Aorta (tissue), 5 donors: ENCODE data around the gene BSPRY. TPM values are rescaled to one million over a fixed set of nuclear protein-coding genes. Genes with fewer than 3 reads are reported as not detected.

Source experiments
- ATAC-seq: fragments of 200-7000 bp; cut with Tn5 transposase; one replicate; pipeline ENCODE4 v1.9.1; 2022; ENCODE audit warnings: moderate library complexity; ENCODE audit not compliant: low FRiP score
- DNase-seq, 2 donors: peaks; one replicate each; pipeline ENCODE4 v3.0.0-alpha.2; 2020
- H3K27ac ChIP-seq, 2 donors: one replicate each; pipeline ENCODE4 v1.5.1; 2013; ENCODE audit warnings: low read length in 2 of 2, mild to moderate bottlenecking in 2 of 2, moderate library complexity in 2 of 2, control low read depth in 1 of 2, inconsistent platforms in 1 of 2, low read depth in 1 of 2
- H3K27me3 ChIP-seq, 2 donors: one replicate each; pipeline ENCODE4 v1.6.1; 2013; ENCODE audit warnings: control low read depth in 1 of 2, low read length in 1 of 2, mild to moderate bottlenecking in 1 of 2, moderate library complexity in 1 of 2; ENCODE audit not compliant: insufficient read depth in 2 of 2, control insufficient read depth in 1 of 2
- H3K36me3 ChIP-seq, 2 donors: one replicate each; pipeline ENCODE4 v1.6.1; 2013; ENCODE audit warnings: control low read depth in 1 of 2, low read length in 1 of 2, mild to moderate bottlenecking in 1 of 2; ENCODE audit not compliant: insufficient read depth in 2 of 2, control insufficient read depth in 1 of 2
- H3K4me1 ChIP-seq, 2 donors: one replicate each; pipeline ENCODE4 v1.6.1; 2013; ENCODE audit warnings: low read length in 2 of 2, control low read depth in 1 of 2, mild to moderate bottlenecking in 1 of 2, moderate library complexity in 1 of 2; ENCODE audit not compliant: insufficient read depth in 2 of 2, control insufficient read depth in 1 of 2
- H3K4me3 ChIP-seq, 2 donors: one replicate each; pipeline ENCODE4 v1.5.1; 2013; ENCODE audit warnings: low read length in 2 of 2, control low read depth in 1 of 2, mild to moderate bottlenecking in 1 of 2
- H3K9me3 ChIP-seq: one replicate; pipeline ENCODE4 v1.6.1; 2013; ENCODE audit warnings: mild to moderate bottlenecking, low read length; ENCODE audit not compliant: control insufficient read depth
- WGBS, 2 donors: extraction: QIAGEN DNeasy Blood & Tissue Kit; methylation state at CpG; one replicate each; pipeline ENCODE4 v1.1.7; 2013; 5-methylcytosine and 5-hydroxymethylcytosine counted together
- intact Hi-C, 2 donors: fragments of 100-400 bp; cut with DNase I; formaldehyde crosslinking; loops; one replicate each; pipeline versions ENCODE4 v1.14.2 to v1.15.0; 2022
- polyA plus RNA-seq, 2 donors: library from polyadenylated mRNA; stranded (reverse); fragments of 200-250 nt; gene quantifications; one replicate each; pipeline ENCODE4 v1.2.3, GENCODE V29; 2013
- total RNA-seq, 2 donors: library from RNA; stranded (reverse); fragmentation: NEBNext Ultra II Directional; extraction: Animal tissue kit (Norgen Biotek cat#: 25700); gene quantifications; one replicate each; pipeline ENCODE4 v1.2.1, GENCODE V29; 2021
- donor health status: healthy with polysubstance abuse.
- donor health status: Bipolar disorder and iron deficiency.
- donor health status: DM: no; HTN: no; CAD: no.
- donor health status: DM: no; HTN: no; CAD: no.
- donor health status: DM: yes; HTN: yes; CAD: no.

BSPRY gene
- total and polyA plus RNA-seq, 4 donors = 0.18 to 2.6 (median 0.34) TPM

- 94 to 98% methylated on average over 3 of the region's 3 CpGs for WGBS, 2 donors
- no peak overlapping the region for H3K27ac ChIP-seq
- no peak overlapping the region for H3K4me3 ChIP-seq
- no peak for DNase-seq
- H3K36me3 ChIP-seq = no peaks in the 10 kb centered on the region
- no peak for ATAC-seq
- H3K27me3 ChIP-seq = no peaks in the 10 kb centered on the region
- no peaks in the 10 kb centered on the region for H3K9me3 ChIP-seq
- intact Hi-C loops = no loop called here
- no peaks in the 10 kb centered on the region for H3K4me1 ChIP-seq
These were observed 21.1 kb upstream of the BSPRY start for GRCh38 chr9:113328045-113328782.

- Histone ChIP-seq H3K9me3 (no peaks in the 10 kb centered on the region), H3K4me1 (no peaks in the 10 kb centered on the region), H3K4me3 (no peak overlapping the region), H3K36me3 (peaks cover 0 to 1% of the 10 kb centered on the region in 2 donors), H3K27me3 (no peaks in the 10 kb centered on the region), H3K27ac (no peak overlapping the region)
- intact Hi-C loops = no loop called here
- no peak for ATAC-seq
- no peak for DNase-seq
- WGBS, 2 donors = 47 to 67% methylated on average over 4 of the region's 4 CpGs
These were observed 17.6 kb upstream of the BSPRY start for GRCh38 chr9:113331780-113332179.

- intact Hi-C loops = no loop called here
- no peak for DNase-seq
- no peak overlapping the region for H3K4me3 ChIP-seq
- peaks cover 0 to 1% of the 10 kb centered on the region in 2 donors for H3K36me3 ChIP-seq
- no peaks in the 10 kb centered on the region for H3K27me3 ChIP-seq
- no peak overlapping the region for H3K27ac ChIP-seq
- no peaks in the 10 kb centered on the region for H3K9me3 ChIP-seq
- WGBS, 2 donors = 92% methylated on average over 2 of the region's 2 CpGs
- H3K4me1 ChIP-seq = peaks cover 0 to 2% of the 10 kb centered on the region in 2 donors
- no peak for ATAC-seq
These were observed 11.6 kb upstream of the BSPRY start for GRCh38 chr9:113337714-113338113.

GRCh38 chr9:113340011-113340699, 9.2 kb upstream of the BSPRY start, which contains the start of gene WDR31:
Gene WDR31 (minus strand): TSS chr9:113340275. CDS start chr9:113332022, 8,253 bp downstream.
- intact Hi-C loops = loop anchor here in 1 of 2 donors (2.0 to 5.0 kb wide), 2 partner anchors 37 to 65 kb away; partner anchors contain the start of genes CDC26, HDHD3 and PRPF4

GRCh38 chr9:113341712-113342410, 7.5 kb upstream of the BSPRY start:
- no peak for ATAC-seq
- Histone ChIP-seq H3K4me3 (no peak overlapping the region), H3K36me3 (no peaks in the 10 kb centered on the region), H3K4me1 (peaks cover 0 to 2% of the 10 kb centered on the region in 2 donors), H3K27me3 (no peaks in the 10 kb centered on the region), H3K9me3 (no peaks in the 10 kb centered on the region), H3K27ac (no peak overlapping the region)
- DNase-seq = no peak
- intact Hi-C loops = loop anchor here in 1 of 2 donors (2.0 to 5.0 kb wide), 2 partner anchors 35 to 67 kb away; partner anchors contain the start of genes CDC26, HDHD3 and PRPF4
- 74% methylated on average over 9 of the region's 9 CpGs for WGBS, 2 donors

More at GRCh38 chr9:113340011-113340699, 9.2 kb upstream of the BSPRY start, which contains the start of gene WDR31:
- ATAC-seq (peak; percentile 95), DNase-seq (peak; percentile 91 to 95)
- H3K4me3 ChIP-seq = peak within 1 kb of the TSS; percentile 38 to 50
- no peak within 1 kb of the TSS for H3K27ac ChIP-seq
- peaks cover 0 to 2% of the 10 kb centered on the region in 2 donors for H3K4me1 ChIP-seq
- H3K9me3 ChIP-seq = no peaks in the 10 kb centered on the region
- H3K27me3 ChIP-seq = no peaks in the 10 kb centered on the region
- 0% methylated on average over 46 of the region's 46 CpGs for WGBS, 2 donors
- peaks cover 0 to under 1% of the 10 kb centered on the region in 2 donors for H3K36me3 ChIP-seq

GRCh38 chr9:113343732-113344231, 5.6 kb upstream of the BSPRY start:
- Histone ChIP-seq H3K4me1 (peaks cover 0 to 2% of the 10 kb centered on the region in 2 donors), H3K27me3 (no peaks in the 10 kb centered on the region), H3K9me3 (no peaks in the 10 kb centered on the region), H3K27ac (peak overlapping the region in 1 of 2 donors; percentile 87), H3K36me3 (no peaks in the 10 kb centered on the region), H3K4me3 (no peak overlapping the region)
- peak; percentile 89 for ATAC-seq
- DNase-seq = peak; percentile 83 to 89
- intact Hi-C loops = loop anchor here in 1 of 2 donors (5.0 kb wide), 1 partner anchor 34 kb away; the partner anchor contains the start of gene HDHD3
- 2 to 9% methylated on average over 1 of the region's 1 CpG for WGBS, 2 donors

- H3K9me3 ChIP-seq = no peaks in the 10 kb centered on the region
- no peak overlapping the region for H3K4me3 ChIP-seq
- H3K4me1 ChIP-seq = no peaks in the 10 kb centered on the region
- WGBS, 2 donors = 66 to 72% methylated on average over 2 of the region's 2 CpGs
- H3K36me3 ChIP-seq = no peaks in the 10 kb centered on the region
- no peak for ATAC-seq
- no peak for DNase-seq
- intact Hi-C loops = no loop called here
- no peaks in the 10 kb centered on the region for H3K27me3 ChIP-seq
- H3K27ac ChIP-seq = no peak overlapping the region
These were observed 4.2 kb upstream of the BSPRY start for GRCh38 chr9:113345190-113345589.

GRCh38 chr9:113345671-113346070, 3.7 kb upstream of the BSPRY start:
- no peaks in the 10 kb centered on the region for H3K27me3 ChIP-seq
- no peak overlapping the region for H3K27ac ChIP-seq
- ATAC-seq (no peak), DNase-seq (no peak)
- no peaks in the 10 kb centered on the region for H3K4me1 ChIP-seq
- no peaks in the 10 kb centered on the region for H3K9me3 ChIP-seq
- 38 to 42% methylated on average over 1 of the region's 1 CpG for WGBS, 2 donors
- H3K36me3 ChIP-seq = no peaks in the 10 kb centered on the region
- intact Hi-C loops = no loop called here
- H3K4me3 ChIP-seq = no peak overlapping the region
